HG02642 (cell line): ENCODE results near the gene SLIT3.
A peak's percentile ranks its signal among the peaks of the same experiment; 100 is the strongest.
"Not testable (repeated sequence)": the region's sequence is repeated elsewhere in the genome, so short reads cannot be mapped to it uniquely, and the experiment has no call there.

Experiments used
- ATAC-seq: cut with Tn5 transposase; IDR thresholded peaks from one replicate; pipeline ENCODE4 v1.9.1; 2021; ENCODE audit warnings: mild to moderate bottlenecking; ENCODE audit not compliant: unreplicated experiment, poor library complexity

The SLIT3 gene

DNA sequence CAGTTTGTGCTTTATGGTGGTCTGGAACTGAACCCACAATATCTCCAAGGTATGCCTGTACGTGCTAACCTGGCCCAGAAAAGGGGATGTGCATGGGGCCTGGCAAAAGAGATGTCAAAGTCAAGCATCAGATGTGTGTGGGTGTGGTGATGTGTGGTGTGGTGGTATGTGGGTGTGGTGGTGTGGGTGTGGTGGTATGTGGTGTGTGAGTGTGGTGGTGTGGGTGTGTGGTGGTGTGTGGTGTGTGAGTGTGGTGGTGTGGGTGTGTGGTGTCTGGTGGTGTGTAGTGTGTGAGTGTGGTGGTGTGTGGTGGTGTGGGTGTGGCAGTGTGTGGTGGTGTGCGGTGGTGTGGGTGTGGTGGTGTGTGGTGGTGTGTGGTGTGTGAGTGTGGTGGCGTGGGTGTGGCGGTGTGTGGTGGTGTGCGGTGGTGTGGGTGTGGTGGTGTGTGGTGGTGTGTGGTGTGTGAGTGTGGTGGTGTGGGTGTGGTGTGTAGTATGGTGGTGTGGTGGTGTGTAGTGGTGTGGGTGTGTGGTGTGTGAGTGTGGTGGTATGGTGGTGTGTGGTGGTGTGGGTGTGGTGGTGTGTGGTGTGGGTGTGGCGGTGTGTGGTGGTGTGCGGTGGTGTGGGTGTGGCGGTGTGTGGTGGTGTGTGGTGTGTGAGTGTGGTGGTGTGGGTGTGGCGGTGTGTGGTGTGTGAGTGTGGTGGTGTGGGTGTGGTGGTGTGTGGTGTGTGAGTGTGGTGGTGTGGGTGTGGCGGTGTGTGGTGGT is 554.6 kb downstream of the SLIT3 start:
- ATAC-seq: not testable (repeated sequence)

DNA sequence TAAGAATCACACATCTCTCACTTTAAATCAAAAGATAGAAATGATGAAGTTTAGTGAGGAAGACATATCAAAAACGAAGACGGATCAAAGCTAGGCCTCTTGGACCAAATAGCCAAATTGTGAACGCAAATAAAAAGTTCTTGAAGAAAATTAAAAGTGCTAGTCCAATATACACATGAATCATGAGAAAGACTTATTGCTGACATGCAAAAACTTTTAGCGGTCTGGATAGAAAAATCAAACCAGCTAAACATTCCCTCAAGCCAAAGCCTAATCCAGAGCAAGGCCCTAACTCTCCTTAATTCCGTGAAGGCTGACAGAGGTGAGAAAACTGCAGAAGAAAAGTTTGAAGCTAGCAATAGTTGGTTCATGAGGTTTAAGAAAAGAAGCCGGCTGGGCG is 557.3 kb downstream of the SLIT3 start:
- ATAC-seq: no peak

DNA sequence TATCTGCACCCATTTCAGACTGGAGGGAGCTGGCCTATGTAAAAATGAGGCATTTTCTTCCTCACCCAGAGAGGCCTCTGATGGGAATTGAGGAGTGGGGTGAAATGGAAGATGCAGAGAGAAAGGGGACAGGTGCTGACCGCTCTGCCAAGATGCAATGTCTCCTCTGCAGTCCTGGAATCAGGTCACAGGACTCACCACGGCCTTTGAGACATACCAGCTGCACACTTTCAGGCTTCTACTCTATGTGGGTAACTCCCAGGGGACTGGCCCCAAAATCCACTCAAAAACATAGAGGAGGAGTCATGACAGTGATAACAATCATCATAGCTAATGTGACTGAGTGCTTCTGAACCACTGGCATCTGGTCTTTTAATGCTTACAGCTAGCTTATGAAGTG is 558.6 kb downstream of the SLIT3 start:
- not testable (repeated sequence) for ATAC-seq

DNA sequence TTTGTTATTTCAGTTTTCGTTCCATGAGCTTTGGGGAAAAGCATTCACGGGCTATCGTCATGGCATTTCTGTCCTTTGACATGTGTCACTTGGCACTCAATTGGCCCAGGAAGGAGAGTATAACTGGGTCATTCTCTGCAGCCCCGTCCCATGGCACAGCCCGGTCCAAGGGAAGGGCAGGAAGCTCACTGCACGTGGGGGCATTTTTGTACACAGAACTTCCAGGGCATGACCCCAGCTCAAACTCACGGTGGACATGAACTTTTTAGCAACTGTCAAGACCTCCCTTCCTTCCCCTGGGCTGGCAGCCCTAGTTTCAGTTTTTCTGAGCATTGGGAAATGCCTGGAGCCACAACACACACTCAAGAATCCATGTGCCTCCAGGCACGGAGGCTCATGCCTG is 560.1 kb downstream of the SLIT3 start:
- ATAC-seq: no peak

DNA sequence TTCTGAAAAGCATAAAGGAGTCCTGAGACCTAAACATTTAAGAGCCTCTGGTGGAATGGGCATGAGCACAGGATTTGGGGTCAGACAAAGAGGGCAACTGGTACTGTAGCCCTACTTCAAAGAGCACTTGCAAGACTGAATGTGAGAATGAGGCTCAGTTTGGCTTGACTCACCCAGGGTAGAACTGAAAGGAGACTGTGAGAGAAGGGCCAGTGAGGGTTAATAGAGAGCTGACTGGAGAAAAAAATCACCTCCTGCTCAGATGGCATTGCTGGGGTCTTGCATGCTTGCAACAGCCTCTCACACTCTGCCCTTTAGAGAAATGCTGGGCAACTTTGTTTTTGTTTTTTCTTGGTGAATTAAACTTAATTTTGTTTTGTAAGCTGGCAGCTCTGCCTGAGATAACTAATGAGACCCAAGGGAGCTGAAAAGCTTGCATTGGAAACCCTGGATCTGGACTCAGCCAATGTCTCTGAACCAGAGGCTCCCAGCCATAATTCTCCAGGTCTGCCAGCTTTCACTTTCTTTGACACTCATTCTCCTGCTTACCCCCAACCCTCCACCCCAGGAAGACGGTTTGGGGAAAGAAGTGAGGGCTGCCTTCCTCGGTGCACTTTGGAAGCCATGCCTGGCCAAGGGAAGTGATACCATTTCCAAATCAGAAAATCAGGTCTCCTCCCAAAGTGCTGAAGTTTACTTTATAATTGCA is 560.7 kb downstream of the SLIT3 start:
- ATAC-seq: no peak

DNA sequence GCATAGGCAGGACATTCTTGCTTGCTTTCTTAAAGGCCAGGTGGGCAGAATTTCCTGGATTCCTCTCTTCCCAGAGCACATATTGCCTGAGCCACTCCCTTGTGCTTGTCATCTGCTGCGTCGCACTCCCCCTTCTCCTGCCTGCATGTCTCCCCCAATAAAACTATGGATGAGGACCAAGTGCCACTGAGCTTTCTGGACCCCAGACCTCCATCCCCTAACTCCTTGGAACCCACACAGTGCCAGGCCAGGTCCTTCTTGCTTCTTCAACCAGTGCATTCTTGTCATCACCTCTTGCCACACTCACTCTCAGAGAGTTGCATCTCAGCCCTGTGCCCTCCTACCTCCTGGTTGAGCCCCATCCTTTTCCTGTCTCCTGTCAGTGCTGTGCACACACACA is 563.9 kb downstream of the SLIT3 start:
- no peak for ATAC-seq

DNA sequence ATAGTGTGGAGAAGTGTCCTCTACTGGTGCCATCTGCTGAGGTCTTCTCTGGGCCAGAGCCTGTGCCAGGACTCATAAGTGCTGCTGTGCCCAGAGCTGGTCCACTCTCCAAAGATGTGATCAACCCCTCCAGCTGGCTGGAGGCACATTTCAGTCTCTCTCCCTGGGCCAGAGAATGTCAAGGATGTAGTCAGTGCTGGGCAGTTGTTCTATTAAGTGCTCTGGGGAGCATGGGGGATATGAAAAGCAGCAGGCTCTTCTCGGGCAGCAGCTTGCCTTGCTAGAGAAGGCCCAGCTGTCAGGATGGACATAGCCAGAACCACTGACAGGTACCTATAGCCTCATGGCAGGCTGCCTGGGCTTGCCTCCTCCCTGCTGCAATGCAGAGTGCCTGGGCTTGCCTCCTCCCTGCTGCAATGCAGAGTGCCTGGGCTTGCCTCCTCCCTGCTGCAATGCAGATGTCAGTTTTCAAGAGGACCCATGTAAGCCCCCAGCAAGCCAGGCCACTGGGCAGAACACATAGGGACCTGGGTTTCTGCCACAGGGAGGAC is 564.6 kb downstream of the SLIT3 start:
- ATAC-seq: no peak

DNA sequence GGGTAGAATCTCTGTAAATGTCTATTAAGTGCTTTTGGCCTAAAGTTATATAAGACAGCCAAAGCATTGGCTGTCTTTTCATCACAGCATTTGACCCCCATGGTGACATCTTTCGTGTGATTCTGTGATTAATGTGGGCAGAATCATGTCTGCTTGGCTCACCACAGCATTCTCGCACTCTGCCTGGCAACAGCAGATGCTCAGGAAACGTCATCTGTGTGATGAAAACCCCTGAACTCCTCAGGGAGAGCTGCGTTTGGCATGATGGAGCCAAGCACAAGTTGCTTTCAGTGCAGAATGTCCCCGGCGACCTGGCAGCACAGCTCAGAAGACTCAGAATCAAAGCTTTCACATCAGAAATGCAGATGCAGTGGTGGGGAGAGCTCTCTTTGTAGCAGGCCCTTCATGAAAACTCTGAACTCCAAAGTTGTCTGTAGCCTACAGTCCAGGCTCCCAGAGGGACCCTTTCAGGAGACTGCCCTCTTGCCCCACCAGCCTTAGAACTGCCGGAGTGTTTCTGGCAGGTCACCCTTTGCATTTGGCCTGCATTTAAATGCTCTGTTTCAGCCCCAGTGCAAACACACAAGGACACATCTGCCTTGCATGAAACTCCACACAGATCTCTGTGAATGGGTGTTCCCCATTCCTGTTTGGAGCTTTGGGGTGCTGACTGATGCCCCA is 566.2 kb downstream of the SLIT3 start:
- ATAC-seq: peak; percentile 66

DNA sequence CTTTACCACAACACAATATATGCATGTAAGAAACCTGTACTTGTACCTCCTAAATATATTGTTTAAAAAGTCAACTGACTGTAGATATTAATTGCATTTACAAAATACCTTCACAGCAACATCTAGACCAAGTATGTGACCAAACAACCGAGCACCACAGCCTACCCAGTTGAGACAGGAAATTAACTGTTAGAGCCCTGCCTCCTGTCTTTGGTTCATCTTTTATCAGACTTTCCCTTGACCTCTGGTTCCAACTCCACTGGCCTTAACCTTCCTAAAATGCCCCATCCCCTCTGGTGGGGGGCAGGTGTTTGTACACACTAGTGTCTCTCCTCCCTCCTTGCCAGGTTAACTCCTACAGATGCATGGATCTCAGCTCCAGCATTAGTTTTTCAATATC is 566.8 kb downstream of the SLIT3 start:
- no peak for ATAC-seq

DNA sequence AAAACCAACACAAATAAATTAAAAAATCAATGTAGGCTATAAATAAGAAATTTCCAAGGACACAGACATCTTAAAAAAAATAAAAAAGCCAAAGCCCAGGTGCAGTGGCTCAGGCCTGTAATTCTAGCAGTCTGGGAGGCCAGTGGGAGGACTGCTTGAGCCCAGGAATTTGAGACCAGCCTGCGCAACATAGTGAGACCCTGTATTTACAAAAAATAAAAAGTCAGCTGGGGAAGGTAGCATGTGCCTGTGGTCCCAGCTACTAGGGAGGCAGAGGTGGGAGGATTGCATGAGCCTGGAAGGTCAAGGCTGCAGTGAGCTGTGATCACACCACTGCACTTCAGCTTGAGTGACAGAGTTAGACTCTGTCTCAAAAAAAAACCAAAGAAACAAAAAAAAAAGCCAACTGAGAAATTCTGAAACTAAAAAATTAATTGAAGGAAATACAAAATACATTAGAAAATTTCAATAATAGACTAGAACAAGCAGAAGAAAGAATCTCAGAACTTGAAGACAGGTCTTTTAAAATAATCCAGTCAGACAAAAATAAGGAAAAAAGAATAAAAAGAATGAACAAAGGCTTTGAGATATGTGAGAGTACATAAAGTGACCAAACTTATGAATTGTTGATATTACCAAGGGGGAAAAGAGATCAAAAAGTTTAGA is 572.3 kb downstream of the SLIT3 start:
- ATAC-seq: no peak

DNA sequence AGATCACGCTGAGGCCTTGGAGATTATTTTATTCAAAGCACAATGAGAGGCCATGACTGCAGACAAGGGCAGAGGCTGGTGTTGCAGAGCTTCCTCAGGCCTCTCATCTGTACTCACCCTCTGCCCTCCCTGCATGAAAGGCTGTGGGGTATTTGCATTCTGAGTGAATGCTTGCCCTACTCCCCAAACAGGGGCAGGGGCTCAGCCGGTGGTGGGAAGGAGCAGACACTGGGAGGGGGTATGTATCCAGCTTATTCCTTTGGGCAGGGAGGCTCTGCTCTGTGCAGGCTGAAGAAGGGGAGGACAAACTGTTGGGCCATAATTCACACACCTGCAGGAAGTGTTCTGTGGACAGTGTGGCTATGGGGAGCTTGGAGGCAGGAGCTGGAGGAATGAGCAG is 573.4 kb downstream of the SLIT3 start:
- ATAC-seq: no peak

DNA sequence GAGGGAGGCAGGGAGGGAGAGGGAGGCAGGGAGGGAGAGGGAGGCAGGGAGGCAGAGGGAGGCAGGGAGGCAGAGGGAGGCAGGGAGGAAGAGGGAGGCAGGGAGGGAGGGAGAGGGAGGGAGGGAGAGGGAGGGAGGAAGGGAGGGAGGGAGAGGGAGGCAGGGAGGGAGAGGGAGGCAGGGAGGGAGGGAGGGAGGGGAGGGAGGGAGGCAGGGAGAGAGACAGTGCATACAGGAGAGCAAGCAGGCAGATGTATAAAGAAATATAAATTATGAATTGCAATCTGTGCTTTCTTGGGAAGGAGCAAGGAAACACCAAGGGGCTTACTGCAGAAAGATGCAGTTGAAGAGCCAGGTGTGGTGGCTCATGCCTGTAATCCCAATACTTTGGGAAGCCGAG is 574.6 kb downstream of the SLIT3 start:
- no peak for ATAC-seq

DNA sequence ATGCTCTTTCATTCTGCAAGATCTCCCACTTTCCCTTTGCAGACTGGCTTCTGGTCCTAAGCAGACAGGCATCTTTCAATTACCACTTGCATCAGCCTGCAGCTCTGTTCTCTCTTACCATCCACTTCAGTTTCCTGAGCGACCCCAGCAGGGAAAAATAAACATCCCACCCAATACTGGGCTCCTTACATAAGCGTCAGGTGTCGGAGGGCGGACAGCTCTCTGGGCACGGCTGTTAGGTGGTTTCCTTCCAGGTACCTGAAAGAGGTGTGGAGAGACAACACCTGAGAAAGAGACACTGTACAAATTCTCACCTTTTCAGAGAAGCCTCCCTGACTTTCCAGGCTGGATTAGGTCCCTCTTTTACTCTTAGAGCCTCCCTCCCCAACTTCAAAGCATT is 576.7 kb downstream of the SLIT3 start:
- no peak for ATAC-seq

DNA sequence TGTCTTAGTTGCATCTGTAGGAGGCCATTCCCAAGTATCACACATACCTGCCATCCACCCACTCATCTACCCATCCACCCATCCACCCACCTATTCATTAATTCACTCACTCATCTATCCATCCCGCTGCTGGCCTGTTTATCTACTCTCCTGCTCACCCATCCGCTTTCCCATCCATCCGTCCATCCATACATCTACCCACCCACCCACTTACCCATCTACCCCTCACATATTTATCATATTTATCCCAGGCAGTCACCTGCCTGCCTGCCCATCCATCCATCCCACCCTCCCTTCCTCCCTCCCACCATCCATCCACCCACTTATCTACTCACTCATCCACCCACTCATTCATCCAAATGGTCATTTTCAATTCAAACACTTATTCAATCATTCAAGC is 577.9 kb downstream of the SLIT3 start:
- no peak for ATAC-seq

DNA sequence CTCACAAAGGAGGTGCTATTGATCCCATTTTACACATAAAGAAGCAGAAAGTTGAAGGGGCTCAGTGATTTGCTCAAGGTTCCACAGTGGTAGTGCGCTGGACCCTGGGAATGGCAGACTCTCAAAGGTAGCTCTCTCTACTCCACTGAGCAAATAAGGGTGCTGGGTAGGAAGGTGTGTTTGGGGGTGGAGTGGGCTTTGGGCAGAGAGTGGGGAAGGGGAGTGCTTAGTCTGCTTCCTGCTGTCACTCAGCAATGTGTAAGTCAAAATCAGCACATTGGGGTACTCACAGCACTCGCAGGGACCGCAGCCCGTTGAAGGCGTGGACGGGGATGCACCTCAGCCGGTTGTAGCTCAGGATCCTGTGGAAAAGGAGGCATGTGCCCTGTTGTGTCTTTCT is 579.0 kb downstream of the SLIT3 start:
- no peak for ATAC-seq

DNA sequence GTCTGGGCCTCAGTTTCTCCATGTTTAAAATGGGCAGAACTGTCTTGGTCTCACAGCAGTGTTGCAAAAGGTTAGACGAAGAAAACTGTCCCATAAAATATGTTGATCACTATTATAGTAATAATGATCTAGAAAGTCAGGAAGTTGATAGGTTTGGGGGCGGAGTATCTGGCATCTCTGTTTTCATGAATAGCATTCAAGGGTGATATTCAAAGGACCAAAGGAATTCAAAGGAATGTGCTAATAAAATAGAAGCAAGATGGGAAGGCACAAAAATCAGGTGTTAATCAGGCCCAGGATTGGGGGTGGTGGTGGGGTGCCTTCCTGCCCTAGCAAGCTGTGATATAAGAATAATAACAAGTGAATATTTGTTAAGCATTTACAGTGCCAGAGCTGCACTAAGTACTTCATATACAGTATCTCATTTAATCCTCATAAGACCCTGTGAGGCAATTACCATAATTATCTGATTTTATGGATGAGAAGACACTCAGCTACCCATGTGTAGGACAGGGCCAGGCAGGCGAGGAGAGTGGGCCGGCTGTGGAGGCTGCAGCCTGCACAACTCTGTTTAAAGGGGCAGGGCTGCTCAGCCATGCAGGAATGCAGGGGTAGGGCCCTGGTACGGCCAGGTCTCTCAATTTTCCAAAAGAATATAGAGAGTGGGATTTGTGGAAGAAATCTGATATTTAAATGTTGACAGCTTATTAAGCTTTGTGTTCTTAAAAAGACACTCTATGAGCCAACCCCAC is 579.8 kb downstream of the SLIT3 start:
- ATAC-seq: no peak

DNA sequence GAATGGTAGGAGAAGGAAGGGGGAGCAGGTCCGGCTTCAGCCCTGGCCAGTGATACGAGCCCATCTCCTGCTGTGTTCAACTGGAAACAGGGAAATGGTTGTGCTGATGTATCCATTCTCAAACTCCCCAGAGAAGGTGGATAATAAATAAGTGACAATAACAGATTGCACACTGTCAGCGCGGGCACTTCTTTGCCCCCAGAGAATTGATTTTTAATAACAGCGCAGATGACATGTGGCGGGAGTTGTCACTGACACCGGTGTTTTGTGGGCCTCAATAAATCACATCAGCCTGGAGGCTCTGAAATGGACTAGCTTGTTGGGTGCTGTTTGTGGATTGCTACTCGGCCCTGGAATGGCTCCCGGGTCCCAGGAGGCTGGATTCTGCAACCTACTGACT is 580.4 kb downstream of the SLIT3 start:
- ATAC-seq: no peak

DNA sequence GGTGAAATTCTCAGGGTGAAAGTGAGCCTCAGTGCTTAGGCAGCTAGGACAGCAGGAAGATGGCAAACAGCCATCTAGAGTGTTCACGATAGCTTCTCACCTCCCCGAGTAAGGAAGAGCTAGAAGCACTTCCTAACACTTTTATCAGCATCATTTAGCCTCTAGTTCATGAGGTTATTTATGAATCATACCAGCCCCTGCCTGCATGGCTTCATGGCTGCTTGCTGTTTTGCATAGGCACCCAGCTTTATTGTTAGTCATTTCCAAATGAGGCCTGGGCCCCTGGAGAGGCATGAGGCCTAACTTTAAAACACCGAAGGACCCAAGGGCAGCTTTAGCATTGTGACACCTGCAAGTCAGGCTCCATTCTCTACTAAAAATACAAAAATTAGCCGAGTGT is 586.9 kb downstream of the SLIT3 start:
- ATAC-seq: no peak

DNA sequence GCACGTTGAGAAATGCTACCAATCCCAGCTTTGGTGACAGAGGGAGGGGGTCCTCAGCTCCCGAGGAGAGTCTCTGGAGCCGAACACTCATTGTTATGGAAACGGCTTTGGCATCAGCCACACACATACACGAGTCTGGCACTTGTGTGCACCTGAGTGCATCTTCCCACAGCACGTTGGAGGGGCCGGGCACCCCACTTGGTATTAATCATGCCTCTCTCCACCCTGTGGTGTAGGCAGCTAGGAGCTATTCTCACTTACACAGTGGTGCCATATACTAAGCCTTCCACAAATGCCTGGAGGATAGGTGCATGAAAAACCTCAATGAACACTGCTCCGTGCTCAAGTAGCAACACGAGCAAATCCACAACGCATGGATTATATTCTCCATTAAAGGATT is 587.9 kb downstream of the SLIT3 start:
- ATAC-seq: no peak
